ENCODE results near the gene TCP11L2.

- TF ChIP-seq POLR2A (IDR thresholded peaks at IDR 0.05) = no peak
- no peak for TF ChIP-seq CTCF (IDR thresholded peaks at IDR 0.05)
- no peak for TF ChIP-seq POLR2AphosphoS5 (IDR thresholded peaks at IDR 0.05)
Measured at GRCh38 chr12:106281804-106282203, 20.7 kb upstream of the TCP11L2 start.
